Tibial artery (tissue), 4 donors: ENCODE measurements around the gene S1PR5.
"Not testable (repeated sequence)": the region's sequence is repeated elsewhere in the genome, so short reads cannot be mapped to it uniquely, and the experiment has no call there.

ENCODE experiments used
- DNase-seq, 2 donors: peaks; one replicate each; pipeline ENCODE4 v3.0.0-alpha.2; 2019
- H3K27ac ChIP-seq, 2 donors: fragments of 200-600 bp; sonication (generic) in 1 of 2; 1 replicate in 1 of 2; 2 replicates in 1 of 2; pipeline ENCODE4 v1.5.1; 2018 to 2019; ENCODE audit warnings: mild to moderate bottlenecking in 1 of 2
- H3K27me3 ChIP-seq, 2 donors: fragments of 200-600 bp; sonication (generic) in 1 of 2; one replicate each; pipeline versions ENCODE4 v1.5.1 to v1.6.0; 2016 to 2019
- H3K36me3 ChIP-seq, 3 donors: fragments of 200-600 bp; sonication (generic) in 2 of 3; one replicate each; pipeline ENCODE4 v1.5.1; 2016 to 2019; ENCODE audit warnings: mild to moderate bottlenecking in 2 of 3
- H3K4me1 ChIP-seq, 4 donors: fragments of 200-600 bp; sonication (generic) in 2 of 4; 1 replicate in 3 of 4; 2 replicates in 1 of 4; pipeline ENCODE4 v1.5.1; 2016 to 2019
- H3K4me3 ChIP-seq, 2 donors: fragments of 200-600 bp; sonication (generic) in 1 of 2; 1 replicate in 1 of 2; 2 replicates in 1 of 2; pipeline ENCODE4 v1.5.1; 2018 to 2019; ENCODE audit warnings: mild to moderate bottlenecking in 2 of 2
- H3K9me3 ChIP-seq, 3 donors: fragments of 200-600 bp; sonication (generic) in 1 of 3; one replicate each; pipeline ENCODE4 v1.5.1; 2016 to 2019
- intact Hi-C: fragments of 100-400 bp; cut with DNase I; formaldehyde crosslinking; loops from one replicate; pipeline ENCODE4 v1.15.0; 2023; ENCODE audit warnings: low total_unique reads
- TF ChIP-seq, protein P1 (sequence below), 2 experiments: fragments of 200-600 bp in 1 of 2; fragments of 450-650 bp in 1 of 2; IDR thresholded peaks; one replicate each; pipeline ENCODE4 v1.5.1; 2017 to 2019; ENCODE audit warnings: antibody characterized with exemption in 2 of 2, mild to moderate bottlenecking in 1 of 2, moderate library complexity in 1 of 2

S1PR5 gene

DNA sequence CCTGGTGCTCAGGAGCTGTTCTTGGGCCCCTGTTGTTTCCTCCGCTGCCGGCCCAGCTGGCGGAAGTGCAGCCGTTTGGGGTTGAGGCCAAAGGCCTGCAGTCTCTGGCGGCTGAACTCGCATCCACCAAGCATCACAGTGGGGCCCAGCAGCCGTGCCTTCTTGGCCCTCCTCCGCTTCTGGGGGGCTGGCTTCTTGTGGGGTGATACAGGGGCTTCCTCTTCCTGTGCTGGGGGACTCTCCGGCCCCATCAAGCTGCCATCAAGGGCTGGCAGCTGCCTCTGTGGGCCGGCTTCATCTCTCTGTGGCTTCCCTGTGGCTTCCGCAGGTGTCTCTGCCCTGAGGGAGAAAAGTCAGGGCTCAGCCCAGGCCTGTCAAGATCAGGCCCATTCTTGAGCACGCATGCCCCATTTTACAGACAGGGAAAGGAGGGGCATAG is 36.7 kb upstream of the S1PR5 start:
- no peaks in the 10 kb centered on the region for H3K4me1 ChIP-seq
- DNase-seq: no peak
- no peaks in the 10 kb centered on the region for H3K9me3 ChIP-seq
- H3K4me3 ChIP-seq: no peak overlapping the region
- H3K27ac ChIP-seq: no peak overlapping the region
- intact Hi-C loops: no loop called here
- H3K36me3 ChIP-seq: peaks cover 50 to 98% (median 95%) of the 10 kb centered on the region in 3 donors
- TF ChIP-seq, protein P1, sequence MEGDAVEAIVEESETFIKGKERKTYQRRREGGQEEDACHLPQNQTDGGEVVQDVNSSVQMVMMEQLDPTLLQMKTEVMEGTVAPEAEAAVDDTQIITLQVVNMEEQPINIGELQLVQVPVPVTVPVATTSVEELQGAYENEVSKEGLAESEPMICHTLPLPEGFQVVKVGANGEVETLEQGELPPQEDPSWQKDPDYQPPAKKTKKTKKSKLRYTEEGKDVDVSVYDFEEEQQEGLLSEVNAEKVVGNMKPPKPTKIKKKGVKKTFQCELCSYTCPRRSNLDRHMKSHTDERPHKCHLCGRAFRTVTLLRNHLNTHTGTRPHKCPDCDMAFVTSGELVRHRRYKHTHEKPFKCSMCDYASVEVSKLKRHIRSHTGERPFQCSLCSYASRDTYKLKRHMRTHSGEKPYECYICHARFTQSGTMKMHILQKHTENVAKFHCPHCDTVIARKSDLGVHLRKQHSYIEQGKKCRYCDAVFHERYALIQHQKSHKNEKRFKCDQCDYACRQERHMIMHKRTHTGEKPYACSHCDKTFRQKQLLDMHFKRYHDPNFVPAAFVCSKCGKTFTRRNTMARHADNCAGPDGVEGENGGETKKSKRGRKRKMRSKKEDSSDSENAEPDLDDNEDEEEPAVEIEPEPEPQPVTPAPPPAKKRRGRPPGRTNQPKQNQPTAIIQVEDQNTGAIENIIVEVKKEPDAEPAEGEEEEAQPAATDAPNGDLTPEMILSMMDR (IDR thresholded peaks at IDR 0.05): no peak
- H3K27me3 ChIP-seq: no peaks in the 10 kb centered on the region

DNA sequence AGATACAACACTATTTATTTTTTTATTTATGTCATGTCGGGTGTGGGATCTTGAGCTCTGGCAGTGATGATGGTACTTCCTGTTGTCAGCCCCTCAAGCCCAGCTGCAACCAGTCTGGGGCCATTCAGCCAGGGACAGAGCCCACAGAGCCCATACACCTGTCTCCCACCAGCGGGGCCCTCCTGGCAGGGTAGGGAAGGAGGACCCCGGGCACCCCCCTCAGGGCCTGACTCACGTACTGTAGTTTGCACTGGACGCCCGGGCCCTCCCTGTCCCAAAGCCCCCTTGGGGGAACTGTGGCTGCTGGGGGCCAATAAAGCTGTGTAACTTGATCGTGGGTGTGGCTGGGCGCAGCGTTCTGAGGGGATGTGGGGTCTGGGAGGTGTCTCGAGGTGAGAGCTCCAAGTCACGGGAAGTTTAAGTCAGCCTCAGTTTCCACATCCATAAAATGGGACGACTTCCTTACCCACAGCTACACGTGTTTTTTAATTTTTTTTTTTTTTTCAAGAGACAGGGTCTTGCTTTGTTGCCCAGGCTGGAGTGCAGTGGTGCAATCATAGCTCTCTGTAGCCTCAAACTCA is 35.9 kb upstream of the S1PR5 start:
- no peaks in the 10 kb centered on the region for H3K27me3 ChIP-seq
- intact Hi-C loops: no loop called here
- peaks cover 53 to 98% (median 96%) of the 10 kb centered on the region in 3 donors for H3K36me3 ChIP-seq
- H3K27ac ChIP-seq: no peak overlapping the region
- no peak overlapping the region for H3K4me3 ChIP-seq
- H3K4me1 ChIP-seq: no peaks in the 10 kb centered on the region
- DNase-seq: no peak
- TF ChIP-seq, protein P1 (IDR thresholded peaks at IDR 0.05): no peak
- H3K9me3 ChIP-seq: no peaks in the 10 kb centered on the region

DNA sequence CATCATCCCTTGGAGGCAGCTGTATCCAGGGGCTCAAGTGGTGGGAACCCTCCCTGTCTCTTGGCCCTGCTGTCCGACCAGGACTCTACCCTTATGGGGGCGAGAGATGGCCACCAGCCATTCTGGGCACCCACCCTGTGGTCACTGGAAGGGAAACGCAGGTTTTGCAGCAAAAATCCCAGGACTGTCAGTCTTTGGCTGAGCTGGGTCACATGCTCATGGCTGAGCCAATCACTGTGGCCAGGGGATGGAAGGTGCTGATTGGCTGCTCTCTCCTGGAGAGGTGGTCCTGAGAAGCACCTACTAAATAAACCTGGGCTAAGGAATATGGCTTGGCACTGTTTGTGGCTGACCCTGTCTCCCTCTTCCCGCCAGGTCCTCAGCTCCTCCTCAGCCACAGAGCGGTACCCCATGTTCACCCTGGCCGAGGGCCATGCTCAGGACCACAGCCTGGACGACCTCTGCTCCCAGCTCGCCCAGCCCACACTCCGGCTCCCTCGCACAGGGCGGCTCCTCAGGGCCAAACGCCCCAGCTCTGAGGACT is 35.3 kb upstream of the S1PR5 start:
- H3K27ac ChIP-seq: no peak overlapping the region
- no peak for DNase-seq
- H3K36me3 ChIP-seq: peaks cover 53 to 98% (median 91%) of the 10 kb centered on the region in 3 donors
- H3K9me3 ChIP-seq: no peaks in the 10 kb centered on the region
- no peaks in the 10 kb centered on the region for H3K4me1 ChIP-seq
- intact Hi-C loops: no loop called here
- TF ChIP-seq, protein P1 (IDR thresholded peaks at IDR 0.05): no peak
- H3K27me3 ChIP-seq: no peaks in the 10 kb centered on the region
- no peak overlapping the region for H3K4me3 ChIP-seq

DNA sequence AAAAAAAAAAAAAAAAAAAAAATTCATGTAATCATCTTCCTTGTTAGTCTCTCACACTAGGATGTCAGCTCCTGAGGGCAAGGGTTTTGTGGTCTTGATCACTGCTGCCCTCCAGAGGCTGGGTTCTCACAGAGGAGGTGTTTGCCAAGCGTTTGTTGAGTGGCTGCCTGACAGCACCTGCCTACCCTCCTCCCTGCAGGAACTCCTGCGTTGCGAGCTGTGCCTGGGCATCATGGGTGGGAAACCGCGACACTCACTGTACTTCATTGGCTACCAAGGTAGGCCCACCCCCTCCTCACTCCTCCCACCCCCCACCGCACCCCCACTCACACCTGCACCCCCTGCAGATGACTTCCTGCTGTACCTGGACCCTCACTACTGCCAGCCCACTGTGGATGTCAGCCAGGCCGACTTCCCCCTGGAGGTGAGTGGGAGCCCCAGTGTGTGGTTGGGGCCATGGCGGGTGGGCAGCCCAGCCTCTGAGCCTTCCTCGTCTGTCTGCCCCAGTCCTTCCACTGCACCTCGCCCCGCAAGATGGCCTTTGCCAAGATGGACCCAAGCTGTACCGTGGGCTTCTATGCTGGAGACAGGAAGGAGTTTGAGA is 34.6 kb upstream of the S1PR5 start:
- Histone ChIP-seq H3K9me3 (no peaks in the 10 kb centered on the region), H3K27ac (no peak overlapping the region), H3K4me1 (no peaks in the 10 kb centered on the region), H3K27me3 (no peaks in the 10 kb centered on the region), H3K4me3 (no peak overlapping the region), H3K36me3 (peaks cover 53 to 98% (median 87%) of the 10 kb centered on the region in 3 donors)
- TF ChIP-seq, protein P1 (IDR thresholded peaks at IDR 0.05): no peak
- intact Hi-C loops: no loop called here
- no peak for DNase-seq

DNA sequence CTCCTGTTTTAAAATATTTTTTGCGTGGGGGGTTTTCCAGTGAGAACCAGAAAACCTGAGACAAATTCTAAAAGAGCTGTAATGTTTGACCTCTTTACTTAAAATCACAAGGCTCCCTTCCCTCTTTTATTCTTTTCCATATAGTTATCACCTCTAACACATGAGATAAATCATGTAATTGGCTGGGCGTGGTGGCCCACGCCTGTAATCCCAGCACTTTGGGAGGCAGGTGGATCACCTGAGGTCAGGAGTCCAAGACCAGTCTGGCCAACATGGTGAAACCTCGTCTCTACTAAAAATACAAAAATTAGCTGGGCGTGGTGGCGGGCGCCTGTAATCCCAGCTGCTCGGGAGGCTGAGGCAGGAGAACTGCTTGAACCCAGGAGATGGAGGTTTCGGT is 33.8 kb upstream of the S1PR5 start:
- DNase-seq, H3K4me1 ChIP-seq, H3K27me3 ChIP-seq: not testable (repeated sequence)

DNA sequence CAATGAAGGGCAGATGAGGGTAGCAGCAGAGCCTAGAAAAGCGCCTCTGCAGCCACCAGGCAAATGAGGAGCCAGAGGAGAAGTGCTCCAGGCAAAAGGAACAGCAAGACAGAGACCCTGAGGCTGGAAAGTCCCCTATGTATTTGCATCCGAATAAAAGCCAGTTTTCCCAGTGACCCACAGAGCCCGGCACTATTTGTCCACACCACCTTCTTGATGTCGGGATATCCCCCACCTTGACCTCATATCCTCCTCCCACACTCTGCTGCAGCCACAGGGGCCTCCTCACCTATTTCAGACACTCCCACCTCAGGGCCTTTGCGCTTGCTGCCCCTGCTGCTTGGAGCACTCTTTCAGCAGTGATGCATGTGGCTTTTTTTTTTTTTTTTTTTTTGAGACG is 33.1 kb upstream of the S1PR5 start:
- Histone ChIP-seq H3K27ac (no peak overlapping the region), H3K4me1 (peaks cover 0 to 9% (median 2%) of the 10 kb centered on the region in 4 donors), H3K9me3 (no peaks in the 10 kb centered on the region), H3K4me3 (no peak overlapping the region), H3K36me3 (peaks cover 53 to 96% (median 75%) of the 10 kb centered on the region in 3 donors), H3K27me3 (no peaks in the 10 kb centered on the region)
- intact Hi-C loops: no loop called here
- no peak for DNase-seq
- TF ChIP-seq, protein P1 (IDR thresholded peaks at IDR 0.05): no peak

More for the DNA sequence above, 33.8 kb upstream of the S1PR5 start:
- H3K4me3 ChIP-seq, H3K9me3 ChIP-seq, H3K27ac ChIP-seq, intact Hi-C loops: not testable (repeated sequence)
- peaks cover 53 to 100% (median 82%) of the 10 kb centered on the region in 3 donors for H3K36me3 ChIP-seq
